ENCODE results near the gene SLC37A3. TPM values are rescaled to one million over a fixed set of nuclear protein-coding genes. Genes with fewer than 3 reads are reported as not detected.

Gene SLC37A3
- total RNA-seq, 1 experiment from 2014 or later: 52.7 TPM

DNA sequence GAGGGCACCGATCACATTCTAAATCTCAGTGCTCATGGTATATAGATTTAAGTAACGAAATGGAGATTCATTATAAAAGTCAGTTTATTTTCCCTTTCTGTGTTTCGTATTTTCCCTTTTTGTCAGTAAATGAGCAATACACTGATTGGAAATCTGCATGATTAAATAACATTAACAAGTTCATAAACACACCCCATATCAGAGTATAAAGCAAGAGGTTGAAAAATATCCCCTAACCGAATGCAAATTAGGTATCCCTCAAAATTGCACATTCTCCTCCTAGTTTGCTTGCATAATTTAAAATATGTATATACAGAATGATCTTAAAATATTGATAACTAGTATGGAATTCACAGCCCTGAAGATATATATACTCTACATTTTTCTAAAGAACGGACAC is 64.6 kb downstream of the SLC37A3 start:
- H3K27ac ChIP-seq (ENCODE audit: insufficient read length, low read depth, low read length): no peak overlapping the region
- no peaks in the 10 kb centered on the region for H3K4me1 ChIP-seq (ENCODE audit: insufficient read depth, low read length)
- no peak overlapping the region for H2BK15ac ChIP-seq (ENCODE audit: low read depth, low read length)
- no peak overlapping the region for H2BK120ac ChIP-seq (ENCODE audit: low read depth, low read length, poor library complexity, severe bottlenecking)
- no peak for DNase-seq
- no peak overlapping the region for H2AK5ac ChIP-seq (ENCODE audit: insufficient read length, low read length)
- no peak overlapping the region for H2AFZ ChIP-seq (ENCODE audit: low read length)
- no peak overlapping the region for H3K4me2 ChIP-seq (ENCODE audit: insufficient read depth, insufficient read length, low read length)
- H3K79me2 ChIP-seq (ENCODE audit: insufficient read depth, low read length): no peaks in the 10 kb centered on the region
- Mint-ChIP-seq H3K4me3 (no peak overlapping the region), H3K36me3 (ENCODE audit: insufficient read depth in 1 of 3, low read depth in 3 of 3) (peaks cover 4 to 33% (median 27%) of the 10 kb centered on the region in 3 experiments; a peak in 6 of 7 replicates), H3K27ac (no peak overlapping the region; a peak in 1 of 7 replicates), H3K9me3 (no peaks in the 10 kb centered on the region), H3K27me3 (ENCODE audit: low read depth) (no peaks in the 10 kb centered on the region), H3K4me1 (no peaks in the 10 kb centered on the region)
- H3K4ac ChIP-seq (ENCODE audit: low read depth, low read length): no peak overlapping the region
- no peak overlapping the region for H3K18ac ChIP-seq (ENCODE audit: insufficient read length, low read depth, low read length)
- H3K23ac ChIP-seq (ENCODE audit: insufficient read length, low read depth, low read length): no peak overlapping the region
- no peak overlapping the region for H3T11ph ChIP-seq (ENCODE audit: low read length)
- H4K20me1 ChIP-seq (ENCODE audit: control insufficient read depth, insufficient read depth, insufficient read length): no peaks in the 10 kb centered on the region
- WGBS (ENCODE audit: extremely low coverage, insufficient read length, low lambda C conversion rate): no CpG with 5 or more reads among the region's 5 CpGs
- no peak overlapping the region for H4K91ac ChIP-seq (ENCODE audit: insufficient read length, low read depth, low read length)
- H2BK12ac ChIP-seq (ENCODE audit: insufficient read length, low read depth, low read length): no peak overlapping the region
- no peaks in the 10 kb centered on the region for H3K9me3 ChIP-seq (ENCODE audit: control insufficient read depth, low read depth, low read length)
- no peak overlapping the region for H2BK5ac ChIP-seq (ENCODE audit: insufficient read length, low read length)
- H3K9ac ChIP-seq (ENCODE audit: extremely low read depth, insufficient read length, low read length): no peak overlapping the region
- no peaks in the 10 kb centered on the region for H3K23me2 ChIP-seq (ENCODE audit: insufficient read length, low read depth, low read length, poor library complexity, severe bottlenecking)
- no peak overlapping the region for H3K14ac ChIP-seq (ENCODE audit: insufficient read depth, low read length)
- TF ChIP-seq, protein P1, sequence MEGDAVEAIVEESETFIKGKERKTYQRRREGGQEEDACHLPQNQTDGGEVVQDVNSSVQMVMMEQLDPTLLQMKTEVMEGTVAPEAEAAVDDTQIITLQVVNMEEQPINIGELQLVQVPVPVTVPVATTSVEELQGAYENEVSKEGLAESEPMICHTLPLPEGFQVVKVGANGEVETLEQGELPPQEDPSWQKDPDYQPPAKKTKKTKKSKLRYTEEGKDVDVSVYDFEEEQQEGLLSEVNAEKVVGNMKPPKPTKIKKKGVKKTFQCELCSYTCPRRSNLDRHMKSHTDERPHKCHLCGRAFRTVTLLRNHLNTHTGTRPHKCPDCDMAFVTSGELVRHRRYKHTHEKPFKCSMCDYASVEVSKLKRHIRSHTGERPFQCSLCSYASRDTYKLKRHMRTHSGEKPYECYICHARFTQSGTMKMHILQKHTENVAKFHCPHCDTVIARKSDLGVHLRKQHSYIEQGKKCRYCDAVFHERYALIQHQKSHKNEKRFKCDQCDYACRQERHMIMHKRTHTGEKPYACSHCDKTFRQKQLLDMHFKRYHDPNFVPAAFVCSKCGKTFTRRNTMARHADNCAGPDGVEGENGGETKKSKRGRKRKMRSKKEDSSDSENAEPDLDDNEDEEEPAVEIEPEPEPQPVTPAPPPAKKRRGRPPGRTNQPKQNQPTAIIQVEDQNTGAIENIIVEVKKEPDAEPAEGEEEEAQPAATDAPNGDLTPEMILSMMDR (conservative IDR thresholded peaks at IDR 0.05): no peak
- no peak overlapping the region for H4K5ac ChIP-seq (ENCODE audit: insufficient read length, low read depth, low read length)
- no peak overlapping the region for H2BK20ac ChIP-seq (ENCODE audit: low read depth, low read length, poor library complexity, severe bottlenecking)
- no peak overlapping the region for H4K8ac ChIP-seq (replicated peaks; ENCODE audit: insufficient read length, low read depth, low read length)
- no peaks in the 10 kb centered on the region for H3K79me1 ChIP-seq (ENCODE audit: insufficient read depth, low read depth, low read length, poor library complexity, severe bottlenecking)
- no peak overlapping the region for H3K56ac ChIP-seq (ENCODE audit: insufficient read length, low read depth, low read length)
- H3K27me3 ChIP-seq (ENCODE audit: insufficient read depth, low read length): no peaks in the 10 kb centered on the region

Measured in H9 (cell line).